HepG2 (cell line): Measurements from ENCODE around the gene FAM229B. TPM values are rescaled to one million over a fixed set of nuclear protein-coding genes. Genes with fewer than 3 reads are reported as not detected.
A peak's percentile ranks its signal among the peaks of the same experiment; 100 is the strongest.

Experiments
- ARHGAP35 ChIP-seq: sonication (generic); formaldehyde crosslinking; IDR thresholded peaks from 2 replicates; pipeline ENCODE4 v1.9.0; 2022; ENCODE audit warnings: mild to moderate bottlenecking, inconsistent platforms, moderate library complexity, missing genetic modification reagents, borderline replicate concordance
- CC2D1A ChIP-seq: sonication (generic); formaldehyde crosslinking; IDR thresholded peaks from 2 replicates; pipeline ENCODE4 v1.8.1; 2023; ENCODE audit warnings: mild to moderate bottlenecking, missing genetic modification reagents
- DR1 ChIP-seq: sonication (generic); formaldehyde crosslinking; IDR thresholded peaks from 2 replicates; pipeline ENCODE4 v1.8.0; 2021; ENCODE audit warnings: mild to moderate bottlenecking, missing genetic modification reagents, inconsistent platforms
- GMEB1 ChIP-seq: sonication (generic); formaldehyde crosslinking; IDR thresholded peaks from 2 replicates; pipeline ENCODE4 v1.5.1; 2020; ENCODE audit warnings: missing genetic modification reagents, mild to moderate bottlenecking, borderline replicate concordance
- HMG20A ChIP-seq: IDR thresholded peaks from 2 replicates; pipeline ENCODE4 v1.6.1; 2016; ENCODE audit warnings: borderline replicate concordance
- KLF16 ChIP-seq, 2 experiments: sonication (generic) in 1 of 2; formaldehyde crosslinking in 1 of 2; IDR thresholded peaks; 2 replicates each; pipeline versions ENCODE4 v1.6.1 to v1.8.0; 2016 to 2023; ENCODE audit warnings: missing genetic modification reagents in 2 of 2, missing compliant biosample characterization in 1 of 2
- MAF1 ChIP-seq: sonication (generic); formaldehyde crosslinking; IDR thresholded peaks from 2 replicates; pipeline ENCODE4 v1.5.0; 2020; ENCODE audit warnings: missing genetic modification reagents, borderline replicate concordance
- MAZ ChIP-seq, 2 experiments: sonication (generic) in 1 of 2; formaldehyde crosslinking in 1 of 2; IDR thresholded peaks; 2 replicates each; pipeline versions ENCODE4 v1.5.0 to v1.6.1; 2012 to 2020; ENCODE audit warnings: low read depth in 2 of 2, mild to moderate bottlenecking in 2 of 2, borderline replicate concordance in 1 of 2, improper control_type of control experiment in 1 of 2, low read length in 1 of 2, missing genetic modification reagents in 1 of 2, moderate library complexity in 1 of 2
- MEIS1 ChIP-seq: sonication (generic); formaldehyde crosslinking; IDR thresholded peaks from 2 replicates; pipeline ENCODE4 v1.9.0; 2021; ENCODE audit warnings: mild to moderate bottlenecking, missing genetic modification reagents, moderate library complexity, borderline replicate concordance
- PAXIP1 ChIP-seq: sonication (generic); formaldehyde crosslinking; conservative IDR thresholded peaks from 2 replicates; pipeline ENCODE4 v1.4.0; 2020; ENCODE audit warnings: mild to moderate bottlenecking, missing genetic modification reagents, moderate library complexity
- TEAD2 ChIP-seq: sonication (generic); formaldehyde crosslinking; IDR thresholded peaks from 2 replicates; pipeline ENCODE4 v1.9.0; 2021; ENCODE audit warnings: missing genetic modification reagents
- ZBTB3 ChIP-seq: sonication (generic); formaldehyde crosslinking; IDR thresholded peaks from 2 replicates; pipeline ENCODE4 v1.4.0; 2020; ENCODE audit warnings: low read depth, mild to moderate bottlenecking, moderate library complexity, missing genetic modification reagents, borderline replicate concordance
- ZIK1 ChIP-seq: sonication (generic); formaldehyde crosslinking; IDR thresholded peaks from 2 replicates; pipeline ENCODE4 v1.5.0; 2020; ENCODE audit warnings: mild to moderate bottlenecking, low read depth, missing genetic modification reagents, borderline replicate concordance
- ZNF20 ChIP-seq: sonication (generic); formaldehyde crosslinking; IDR thresholded peaks from 2 replicates; pipeline ENCODE4 v1.4.0; 2020; ENCODE audit warnings: mild to moderate bottlenecking, moderate library complexity, missing genetic modification reagents
- ZNF225 ChIP-seq: sonication (generic); formaldehyde crosslinking; IDR thresholded peaks from 2 replicates; pipeline ENCODE4 v1.4.0; 2020; ENCODE audit warnings: mild to moderate bottlenecking, missing genetic modification reagents
- ZNF280B ChIP-seq: sonication (generic); formaldehyde crosslinking; IDR thresholded peaks from 2 replicates; pipeline ENCODE4 v1.5.0; 2020; ENCODE audit warnings: missing genetic modification reagents, mild to moderate bottlenecking, borderline replicate concordance
- ZNF3 ChIP-seq: IDR thresholded peaks from 2 replicates; pipeline ENCODE4 v1.7.0; 2017; ENCODE audit warnings: inconsistent platforms
- ZNF30 ChIP-seq: sonication (generic); formaldehyde crosslinking; IDR thresholded peaks from 2 replicates; pipeline ENCODE4 v1.5.0; 2020; ENCODE audit warnings: mild to moderate bottlenecking, missing genetic modification reagents
- ZNF674 ChIP-seq: sonication (generic); formaldehyde crosslinking; IDR thresholded peaks from 2 replicates; pipeline ENCODE4 v1.5.0; 2020; ENCODE audit warnings: low read depth, mild to moderate bottlenecking, missing genetic modification reagents
- polyA plus RNA-seq, 8 experiments: library from polyadenylated mRNA; depleted of rRNA in 3 of 8; stranded (reverse) in 7 of 8; unstranded in 1 of 8; fragments of >200 nt; fragmentation: Illumina TruSeq in 4 of 8; extraction: Trizol in 4 of 8; gene quantifications; 2 replicates each; pipeline versions ENCODE4 v1.2.1 to v1.2.3, GENCODE V29; 2011 to 2016; ENCODE audit warnings: low read depth in 4 of 8, missing spikeins in 1 of 8, mixed read lengths in 1 of 8; ENCODE audit not compliant: insufficient read depth in 1 of 8
- total RNA-seq, 5 experiments: library from RNA; depleted of rRNA; stranded (reverse); fragments of >200 nt; fragmentation: Illumina TruSeq; extraction: Trizol; gene quantifications; 2 replicates each; pipeline ENCODE4 v1.2.3, GENCODE V29; 2016; ENCODE audit warnings: low read depth in 1 of 5

FAM229B gene
- total and polyA plus RNA-seq, 2 of the 13 experiments (the other 11 are each of a cell fraction or from before 2014, with no cell fraction given), result 11.3 to 19.5 TPM

DNA sequence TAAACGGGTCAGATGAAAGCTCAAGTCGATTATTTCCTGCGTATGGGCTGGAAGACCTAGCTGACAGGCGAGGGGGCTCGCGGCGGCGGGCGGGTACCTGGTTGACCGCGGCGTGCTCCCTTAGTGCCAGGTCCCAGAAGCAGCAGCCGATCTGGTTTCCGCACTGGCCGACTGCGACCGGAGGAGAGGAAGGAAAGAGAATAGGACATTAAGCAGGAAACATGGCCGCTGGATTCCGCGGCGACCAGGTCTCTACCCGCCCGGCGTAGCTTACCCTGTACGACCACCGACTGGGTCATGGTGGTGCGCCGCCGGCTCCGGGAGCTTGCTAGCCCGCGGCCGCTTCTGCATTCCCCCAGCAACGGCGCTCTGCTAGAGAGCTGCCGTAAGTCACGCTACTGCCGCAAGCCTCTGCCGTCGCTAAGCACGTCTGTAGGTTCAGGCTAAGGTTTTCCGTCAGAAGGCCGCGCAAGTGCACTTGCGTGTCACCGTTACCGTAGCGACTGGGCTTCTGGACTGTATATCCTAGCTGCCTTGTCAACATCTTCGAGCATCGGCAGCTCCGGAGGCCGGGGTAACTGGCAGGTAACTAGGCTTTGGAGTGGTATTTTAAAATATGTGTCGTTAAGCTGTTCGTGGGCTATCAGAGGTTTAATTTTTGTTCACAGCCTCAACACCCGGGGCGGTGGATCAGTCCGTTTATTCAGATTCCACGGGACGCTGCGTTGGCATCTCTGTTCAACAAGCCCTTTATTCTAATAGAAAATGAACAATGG is at the start of gene FAM229B, which contains the start of gene TUBE1 (continued):
- TF ChIP-seq ZBTB3 (CRISPR knock-in tag), result no peak
- 0 out of 2 replicates have a peak, but pooled peaks have one; percentile 32 for TF ChIP-seq CC2D1A (CRISPR knock-in tag)
- TF ChIP-seq ZNF674 (CRISPR knock-in tag), result no peak
- TF ChIP-seq ZNF280B (CRISPR knock-in tag), result peak; percentile 86; the same call in 1 of the 2 replicates
- TF ChIP-seq ZNF225, result peak; percentile 90; the same call in 1 of the 2 replicates
- TF ChIP-seq MAZ (IDR thresholded peaks at IDR 0.05; ENCODE audit: borderline replicate concordance, low read depth, low read length), result 0 out of 2 replicates have a peak, but pooled peaks have one; percentile 18
- TF ChIP-seq MAZ (CRISPR knock-in tag; IDR thresholded peaks at IDR 0.05; ENCODE audit: low read depth), result peak; percentile 76; the same call in 1 of the 2 replicates
- TF ChIP-seq MAF1, result 0 out of 2 replicates have a peak, but pooled peaks have one; percentile 23
- TF ChIP-seq ARHGAP35, result peak; percentile 52; the same call in 1 of the 2 replicates
- peak in 1 of 2 experiments; percentile 88; a peak in 2 of 4 replicates for TF ChIP-seq KLF16 (CRISPR knock-in tag; IDR thresholded peaks at IDR 0.05)
- TF ChIP-seq ZNF20 (CRISPR knock-in tag), result no peak
- no peak for TF ChIP-seq TEAD2 (CRISPR knock-in tag)
- TF ChIP-seq ZNF30 (CRISPR knock-in tag), result no peak
- peak; percentile 19; the same call in 1 of the 2 replicates for TF ChIP-seq DR1 (CRISPR knock-in tag)
- TF ChIP-seq MEIS1, result peak; percentile 82
- TF ChIP-seq GMEB1 (CRISPR knock-in tag), result peak; percentile 82
- no peak for TF ChIP-seq HMG20A (CRISPR knock-in tag)
- no peak; the same call in 1 of the 2 replicates for TF ChIP-seq ZNF3 (CRISPR knock-in tag)
- 0 out of 2 replicates have a peak, but pooled peaks have one; percentile 37 for TF ChIP-seq PAXIP1 (CRISPR knock-in tag)
- TF ChIP-seq ZIK1 (CRISPR knock-in tag), result peak; percentile 85; the same call in 1 of the 2 replicates
